ENCODE results near the gene MRPL49. TPM values are rescaled to one million over a fixed set of nuclear protein-coding genes. Genes with fewer than 3 reads are reported as not detected.

Gene MRPL49
- total and polyA plus RNA-seq, 2 of the 13 experiments (the other 11 are each of a cell fraction or from before 2014, with no cell fraction given): 39.2 to 53.3 TPM

GRCh38 chr11:65083834-65084597, 38.1 kb upstream of the MRPL49 start, which contains the start of the genes CDCA5 and ZFPL1 (continued):
- TF ChIP-seq NFE2L1 (CRISPR knock-in tag; IDR thresholded peaks at IDR 0.05; ENCODE audit: borderline replicate concordance) (no peak), ZNF101 (CRISPR knock-in tag; IDR thresholded peaks at IDR 0.05; ENCODE audit: borderline replicate concordance, low read depth) (0 out of 2 replicates have a peak, but pooled peaks have one; percentile 50), ZNF792 (CRISPR knock-in tag; IDR thresholded peaks at IDR 0.05) (peak; percentile 73; the same call in 1 of the 2 replicates), IRF9 (CRISPR knock-in tag; IDR thresholded peaks at IDR 0.05; ENCODE audit: borderline replicate concordance) (no peak), PHF5A (CRISPR knock-in tag; IDR thresholded peaks at IDR 0.05; ENCODE audit: low read depth, unreplicated experiment) (no peak), ZNF891 (CRISPR knock-in tag; IDR thresholded peaks at IDR 0.05) (peak; percentile 1; the same call in 1 of the 2 replicates), GLMP (CRISPR knock-in tag; IDR thresholded peaks at IDR 0.05; ENCODE audit: borderline replicate concordance) (no peak), KLF9 (CRISPR knock-in tag; IDR thresholded peaks at IDR 0.05; ENCODE audit: low read depth) (0 out of 2 replicates have a peak, but pooled peaks have one; percentile 80), BCLAF1 (IDR thresholded peaks at IDR 0.05) (no peak), ZC3H4 (CRISPR knock-in tag; IDR thresholded peaks at IDR 0.05; ENCODE audit: borderline replicate concordance) (no peak), ZNF761 (CRISPR knock-in tag; conservative IDR thresholded peaks at IDR 0.05) (peak; percentile 83; the same call in 1 of the 2 replicates)

All from HepG2 (cell line).